DMS153 treated with DMSO at 0.1 percent for 48 hours (cell line): Measurements from ENCODE around the gene KRTAP4-9.
"Not testable (repeated sequence)": the region's sequence is repeated elsewhere in the genome, so short reads cannot be mapped to it uniquely, and the experiment has no call there.

ENCODE experiments used
- DNase-seq: peaks from one replicate; lab custom pipeline; 2025; ENCODE audit not compliant: unreplicated experiment; lab: John Stamatoyannopoulos, UW

Gene KRTAP4-9

DNA sequence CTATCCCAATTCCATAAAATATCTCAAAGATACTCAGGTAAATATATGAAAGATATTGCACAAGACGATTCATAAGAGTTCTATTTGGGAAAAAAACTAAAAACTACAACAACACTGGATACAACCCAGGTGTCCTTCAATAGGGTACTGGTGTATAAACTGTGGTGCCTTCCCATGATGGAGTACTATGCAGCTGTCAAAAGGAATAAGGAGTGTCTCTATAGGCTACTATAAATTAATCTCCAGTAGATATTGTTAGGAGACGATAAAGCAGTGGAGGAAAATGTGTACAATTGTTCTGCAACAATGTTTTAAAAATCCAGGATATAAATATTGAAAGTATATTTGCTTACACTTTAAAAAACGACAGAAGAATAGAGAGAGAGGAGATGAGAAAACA lies 21.2 kb downstream of the KRTAP4-9 start:
- no peak for DNase-seq

DNA sequence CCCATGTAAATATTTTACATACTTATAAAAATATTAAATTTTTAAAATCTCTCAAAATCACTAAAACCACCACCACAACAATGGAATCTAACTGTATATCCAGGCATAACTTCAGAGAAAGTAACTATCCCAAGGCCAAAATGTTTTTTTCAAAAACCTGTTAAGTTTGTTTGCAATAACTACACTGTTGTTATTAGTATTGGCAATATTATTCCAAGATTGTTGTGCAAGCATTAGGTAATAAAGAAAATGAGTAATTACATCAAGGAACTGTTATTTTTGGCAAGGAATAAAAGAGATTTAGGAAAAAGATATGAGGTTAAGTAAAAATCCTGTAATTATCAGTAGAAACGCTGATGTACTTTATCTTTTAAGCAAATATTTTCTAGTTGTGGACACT lies 22.2 kb downstream of the KRTAP4-9 start:
- no peak for DNase-seq

DNA sequence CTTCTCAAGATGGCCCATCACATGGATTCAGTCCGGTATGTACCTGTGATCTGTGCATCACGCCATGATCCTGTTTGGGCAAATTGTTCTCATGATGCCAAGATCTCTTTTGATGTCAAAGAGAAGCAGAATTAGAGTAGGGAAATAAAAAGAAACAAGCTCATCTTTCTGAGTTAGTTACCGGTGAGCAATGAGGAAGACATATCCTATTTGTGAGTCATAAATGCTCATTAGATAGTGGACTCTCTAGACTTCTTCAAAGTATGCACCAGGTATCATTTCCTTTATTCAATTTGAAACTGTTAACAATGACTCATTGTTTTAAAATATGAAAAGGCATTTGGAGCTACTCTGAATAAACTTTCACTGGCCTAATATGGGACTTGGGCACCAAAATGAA lies 26.8 kb downstream of the KRTAP4-9 start:
- DNase-seq, result no peak

DNA sequence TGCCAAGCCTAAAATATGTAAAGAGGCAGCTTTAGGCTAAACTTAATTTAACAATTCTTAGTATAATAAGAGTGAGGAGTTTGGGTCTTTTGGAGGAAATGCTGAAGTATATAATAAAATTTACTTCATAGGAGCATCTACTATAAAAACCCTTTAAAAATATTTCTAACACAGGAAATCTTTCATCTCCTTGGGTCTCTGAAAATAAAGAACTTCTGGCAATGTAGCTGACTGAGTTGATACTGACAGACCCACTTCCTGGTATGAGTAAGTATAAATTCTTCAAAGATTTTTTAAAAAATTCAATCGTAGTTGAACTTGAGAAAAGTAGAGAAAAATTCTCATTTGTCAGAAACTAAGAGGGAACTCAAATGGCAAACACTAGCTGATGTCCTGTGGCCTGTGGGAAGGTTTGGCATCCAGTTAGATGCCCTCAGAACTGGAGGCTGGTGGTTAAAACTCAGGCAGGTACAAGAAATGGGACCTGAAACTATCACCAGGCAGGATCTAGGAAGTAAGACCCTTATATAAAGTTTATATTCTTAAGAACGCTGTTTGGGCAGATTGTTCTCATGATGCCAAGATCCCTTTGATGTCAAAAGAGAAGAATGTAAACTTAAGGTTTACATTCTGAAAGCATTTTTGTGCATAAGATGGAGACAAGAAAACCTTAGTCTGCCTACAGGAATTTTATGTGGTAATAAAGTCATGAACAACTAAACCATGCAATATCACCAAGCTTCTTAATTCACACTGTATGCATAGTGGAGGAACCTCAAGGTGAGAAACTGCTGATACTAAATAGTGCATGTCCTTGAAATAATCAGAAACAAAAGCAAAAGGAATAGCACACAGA lies 28.9 kb downstream of the KRTAP4-9 start:
- DNase-seq, result no peak

GRCh38 chr17:41139865-41140264 lies 34.7 kb downstream of the KRTAP4-9 start:
- not testable (repeated sequence) for DNase-seq

- no peak for DNase-seq
Measured at GRCh38 chr17:41140360-41141131, 35.4 kb downstream of the KRTAP4-9 start, which contains the start of gene KRTAP4-6. Gene KRTAP4-6, minus strand, starts transcription at chr17:41140544. Its CDS starts 57 bp downstream, at chr17:41140487.

DNA sequence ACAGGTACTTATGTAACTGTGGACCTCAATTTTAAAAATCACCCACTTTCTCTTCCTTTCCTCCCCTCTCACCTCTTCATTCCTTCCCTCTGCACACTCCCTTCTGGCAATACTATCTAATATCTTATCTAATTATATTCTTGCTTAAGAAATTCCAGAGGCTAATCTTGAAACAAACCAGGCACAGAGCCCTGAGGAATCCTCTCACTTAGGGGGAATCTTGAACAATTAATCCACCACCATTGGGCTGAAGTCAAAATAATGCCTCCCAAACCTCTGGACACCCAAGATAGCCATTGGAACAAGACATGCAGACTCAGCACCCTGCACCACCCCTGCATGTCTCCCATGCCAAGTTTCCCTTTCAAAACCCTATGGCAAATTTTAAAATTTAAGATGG lies 36.2 kb downstream of the KRTAP4-9 start:
- no peak for DNase-seq

DNA sequence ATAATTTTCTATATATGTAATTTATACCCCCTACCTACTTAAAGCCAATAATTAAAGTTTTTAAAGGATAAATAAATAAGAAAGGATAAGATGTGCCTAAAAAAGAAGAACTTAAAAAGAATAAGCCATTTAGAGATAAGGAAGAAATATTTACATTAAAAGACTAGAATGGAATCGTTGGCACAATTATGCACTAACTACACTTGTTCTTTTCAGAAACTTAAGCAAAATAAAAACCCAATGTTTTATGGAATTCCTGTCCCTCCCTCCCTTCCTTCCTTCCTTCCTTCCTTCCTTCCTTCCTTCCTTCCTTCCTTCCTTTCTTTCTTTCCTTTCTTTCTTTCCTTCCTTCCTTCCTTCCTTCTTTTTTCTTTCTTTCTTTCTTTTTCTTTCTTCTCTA lies 39.7 kb downstream of the KRTAP4-9 start:
- no peak for DNase-seq

- no peak for DNase-seq
Measured at GRCh38 chr17:41145261-41145660, 40.1 kb downstream of the KRTAP4-9 start.

DNA sequence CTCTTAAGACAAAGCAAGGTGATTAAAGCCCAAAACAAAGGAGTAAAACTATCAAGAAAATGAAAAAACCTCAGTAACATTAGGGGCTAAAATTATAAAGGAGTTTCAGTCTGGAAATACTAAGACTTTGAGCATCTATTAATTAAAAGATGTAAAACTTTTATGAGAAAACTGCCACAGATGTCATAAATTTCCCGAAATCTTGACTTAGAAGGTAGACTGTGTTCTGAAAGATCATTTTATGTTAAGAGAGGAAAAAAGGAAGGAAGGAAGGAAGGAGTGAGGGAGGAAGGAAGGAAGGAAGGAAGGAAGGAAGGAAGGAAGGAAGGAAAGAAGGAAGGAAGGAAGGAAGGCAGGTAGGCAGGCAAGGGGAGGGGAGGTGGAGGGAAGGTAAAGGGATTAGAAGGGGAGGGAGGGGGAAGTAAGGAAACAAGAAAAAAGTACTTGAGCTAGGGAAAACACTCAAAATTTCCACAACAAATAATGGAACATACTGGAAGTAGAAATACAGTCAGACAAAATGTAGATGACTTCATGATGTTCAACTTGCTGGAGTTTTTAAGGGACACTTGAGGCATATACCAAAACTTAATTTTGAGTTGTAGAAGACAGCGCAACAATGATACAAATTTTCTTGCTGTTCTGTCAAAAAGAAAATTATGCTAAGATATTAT lies 42.5 kb downstream of the KRTAP4-9 start:
- no peak for DNase-seq

DNA sequence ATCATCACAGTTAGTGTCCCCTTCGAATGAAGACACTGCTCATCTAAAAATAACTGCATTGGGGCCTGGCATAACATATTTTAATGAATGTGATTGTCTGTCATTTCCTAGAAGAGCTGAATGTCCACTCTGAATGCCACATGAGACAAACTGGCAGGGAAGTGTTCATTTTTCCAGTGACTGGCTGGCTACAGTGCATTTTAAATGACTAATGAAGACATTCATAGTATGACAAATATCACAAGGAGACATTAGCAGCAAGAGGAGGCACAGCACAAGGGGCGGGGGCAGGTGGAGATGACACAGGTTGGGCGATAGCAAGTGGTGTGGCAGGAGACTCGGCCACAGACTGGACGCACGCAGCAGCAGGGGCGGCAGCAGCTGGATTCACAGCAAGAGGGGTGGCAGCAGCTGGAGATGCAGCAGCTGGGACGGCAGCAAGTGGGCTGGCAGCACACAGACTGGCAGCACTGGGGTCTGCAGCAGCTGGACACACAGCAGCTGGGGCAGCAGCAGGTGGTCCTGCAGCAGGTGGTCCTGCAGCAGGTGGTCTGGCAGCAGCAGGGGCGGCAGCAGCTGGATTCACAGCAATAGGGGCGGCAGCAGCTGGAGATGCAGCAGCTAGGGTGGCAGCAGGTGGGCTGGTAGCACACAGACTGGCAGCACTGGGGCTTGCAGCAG lies 43.9 kb downstream of the KRTAP4-9 start:
- not testable (repeated sequence) for DNase-seq

DNA sequence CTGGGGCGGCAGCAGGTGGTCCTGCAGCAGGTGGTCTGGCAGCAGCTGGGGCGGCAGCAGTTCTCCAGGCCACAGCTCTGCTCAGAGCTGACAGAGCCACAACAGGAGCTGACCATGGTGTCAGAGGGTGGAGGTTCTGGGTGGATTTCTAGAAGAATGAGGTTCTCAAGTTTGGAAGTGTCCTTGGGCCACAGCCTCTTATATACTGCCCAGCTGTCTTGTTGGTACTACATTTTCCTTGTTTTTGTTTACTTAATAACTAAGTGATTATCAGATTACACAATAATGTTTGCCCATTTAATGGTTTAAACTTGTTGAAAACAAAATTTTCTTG lies 44.4 kb downstream of the KRTAP4-9 start, which contains the start of gene KRTAP4-5:
KRTAP4-5 (minus strand) TSS at position 174 of the 334 bp plus-strand sequence; CDS start at position 116, 58 bp downstream.
- no peak for DNase-seq

- DNase-seq, result no peak
Measured at GRCh38 chr17:41150026-41150425, 44.8 kb downstream of the KRTAP4-9 start.

GRCh38 chr17:41151525-41151924 lies 46.3 kb downstream of the KRTAP4-9 start:
- no peak for DNase-seq

DNA sequence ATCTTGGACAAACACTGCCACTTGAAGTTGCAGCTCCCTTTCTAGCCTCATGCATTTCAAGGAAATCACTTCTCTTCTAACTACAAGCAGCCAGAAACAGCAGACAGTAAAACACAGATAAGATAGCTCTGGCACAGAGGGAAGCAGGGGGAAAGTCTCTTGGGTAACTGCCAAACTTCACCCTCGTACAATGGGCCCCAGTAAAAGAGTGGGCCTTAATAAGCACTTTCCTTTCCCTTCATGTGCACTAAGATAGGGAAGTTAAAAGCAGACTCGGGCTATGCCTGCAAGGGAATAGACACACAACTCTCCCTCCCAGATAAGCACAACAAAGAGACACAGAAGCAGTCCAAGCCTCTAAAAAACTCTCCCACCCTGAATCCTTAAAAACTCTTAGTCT lies 48.7 kb downstream of the KRTAP4-9 start:
- no peak for DNase-seq
